H1 (cell line): Measurements from ENCODE around the gene DDX51.

Experiments
- ATF3 ChIP-seq: IDR thresholded peaks from 2 replicates; pipeline ENCODE4 v1.6.1; 2011; ENCODE audit warnings: low read depth, mild to moderate bottlenecking, low read length; ENCODE audit not compliant: insufficient read depth
- CTCF ChIP-seq, 3 experiments: IDR thresholded peaks; 1 replicate in 2 of 3; 2 replicates in 1 of 3; pipeline versions ENCODE4 v1.5.1 to v1.6.1; 2011; ENCODE audit warnings: low read length in 3 of 3, mild to moderate bottlenecking in 3 of 3, inconsistent platforms in 2 of 3, low read depth in 1 of 3, moderate library complexity in 1 of 3; ENCODE audit not compliant: insufficient read depth in 1 of 3; ENCODE audit errors: control extremely low read depth in 1 of 3
- EGR1 ChIP-seq: IDR thresholded peaks from 2 replicates; pipeline ENCODE4 v1.6.1; 2011; ENCODE audit warnings: low read depth, low read length, borderline replicate concordance
- EP300 ChIP-seq, 2 experiments: IDR thresholded peaks; 1 replicate in 1 of 2; 2 replicates in 1 of 2; pipeline ENCODE4 v1.6.1; 2011 to 2012; ENCODE audit warnings: low read depth in 2 of 2, low read length in 2 of 2, mild to moderate bottlenecking in 2 of 2, borderline replicate concordance in 1 of 2, inconsistent platforms in 1 of 2, moderate library complexity in 1 of 2
- EZH2 ChIP-seq: fragments of 200-600 bp; sonication (generic); IDR thresholded peaks from 2 replicates; pipeline ENCODE4 v1.7.1; 2012; ENCODE audit warnings: low read depth, mild to moderate bottlenecking, moderate library complexity, low read length, inconsistent platforms; ENCODE audit not compliant: severe bottlenecking
- POLR2A ChIP-seq, 2 experiments: IDR thresholded peaks; 1 replicate in 1 of 2; 2 replicates in 1 of 2; pipeline ENCODE4 v1.6.1; 2011; ENCODE audit warnings: low read depth in 2 of 2, low read length in 2 of 2, mild to moderate bottlenecking in 2 of 2; ENCODE audit errors: control extremely low read depth in 1 of 2
- POLR2AphosphoS5 ChIP-seq: IDR thresholded peaks from 2 replicates; pipeline ENCODE4 v1.6.1; 2011; ENCODE audit warnings: low read depth, low read length

- no peak for TF ChIP-seq POLR2A (IDR thresholded peaks at IDR 0.05; ENCODE audit: control extremely low read depth in 1 of 2, low read depth in 2 of 2, low read length in 2 of 2)
- TF ChIP-seq EZH2, result no peak
- no peak for TF ChIP-seq CTCF (IDR thresholded peaks at IDR 0.05; ENCODE audit: control extremely low read depth in 1 of 3, insufficient read depth in 1 of 3, low read depth in 1 of 3, low read length in 3 of 3)
- no peak for TF ChIP-seq EP300 (IDR thresholded peaks at IDR 0.05; ENCODE audit: borderline replicate concordance in 1 of 2, low read depth in 2 of 2, low read length in 2 of 2)
- TF ChIP-seq EGR1, result no peak
- TF ChIP-seq POLR2AphosphoS5, result no peak
- no peak for TF ChIP-seq ATF3
Observed at GRCh38 chr12:132142679-132143335, 1.3 kb downstream of the DDX51 start.
